Central memory CD4-positive, alpha-beta T cell (primary cell): ENCODE results near the gene CEP83.

ENCODE experiments used
- DNase-seq: peaks from one replicate; pipeline ENCODE4 v3.0.0; 2022

CEP83 gene

GRCh38 chr12:94304566-94305061, 155.1 kb downstream of the CEP83 start:
- no peak for DNase-seq

DNA sequence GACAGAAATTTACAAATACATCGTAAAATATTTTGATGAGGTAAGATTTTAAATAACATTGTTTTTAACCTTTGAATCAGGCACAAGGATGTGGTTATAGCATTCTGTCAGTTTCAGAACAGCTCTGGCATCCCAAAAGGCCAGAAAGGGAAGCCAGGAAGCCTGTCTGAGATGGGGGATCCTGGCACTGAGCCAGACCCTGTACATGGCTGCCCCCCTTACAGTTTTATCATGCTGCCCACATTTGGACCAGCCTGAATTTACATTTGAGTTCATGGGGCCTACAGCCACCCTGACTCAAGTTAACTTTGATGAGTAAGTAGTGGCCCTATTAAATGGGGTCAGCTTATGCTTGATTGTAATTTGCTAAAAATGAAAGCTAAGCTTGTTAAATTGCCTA, 155.7 kb downstream of the CEP83 start:
- no peak for DNase-seq

GRCh38 chr12:94299846-94300245, 159.8 kb downstream of the CEP83 start:
- no peak for DNase-seq

DNA sequence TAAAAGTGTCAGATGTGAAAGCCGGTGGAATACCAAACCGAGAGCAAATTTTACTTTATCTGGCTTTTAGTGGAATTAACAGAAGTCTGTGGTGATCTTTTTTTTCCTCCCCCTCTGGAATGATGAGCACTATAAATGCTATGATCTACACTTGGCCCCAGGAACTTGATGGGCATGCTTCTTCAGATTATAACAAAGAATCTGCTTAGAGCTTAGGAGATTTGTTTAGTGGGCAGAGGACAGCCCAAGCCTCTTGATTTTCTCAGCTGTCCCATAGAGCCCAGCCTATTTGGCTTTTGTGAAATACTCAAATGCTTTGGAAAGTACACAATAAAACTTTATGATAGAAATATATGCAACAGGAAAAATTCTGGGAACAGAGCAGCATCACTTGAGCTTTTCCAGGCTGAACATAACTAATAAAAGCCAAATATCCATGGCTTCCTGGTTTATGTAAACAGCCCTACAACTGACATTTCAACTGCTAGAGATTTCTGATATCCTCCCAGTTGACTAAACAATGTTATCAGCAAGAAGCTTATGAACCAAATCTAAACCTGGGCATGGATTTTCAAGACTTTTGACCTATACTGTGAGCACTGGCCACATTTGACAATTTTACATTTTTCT, 161.7 kb downstream of the CEP83 start:
- DNase-seq = no peak

DNA sequence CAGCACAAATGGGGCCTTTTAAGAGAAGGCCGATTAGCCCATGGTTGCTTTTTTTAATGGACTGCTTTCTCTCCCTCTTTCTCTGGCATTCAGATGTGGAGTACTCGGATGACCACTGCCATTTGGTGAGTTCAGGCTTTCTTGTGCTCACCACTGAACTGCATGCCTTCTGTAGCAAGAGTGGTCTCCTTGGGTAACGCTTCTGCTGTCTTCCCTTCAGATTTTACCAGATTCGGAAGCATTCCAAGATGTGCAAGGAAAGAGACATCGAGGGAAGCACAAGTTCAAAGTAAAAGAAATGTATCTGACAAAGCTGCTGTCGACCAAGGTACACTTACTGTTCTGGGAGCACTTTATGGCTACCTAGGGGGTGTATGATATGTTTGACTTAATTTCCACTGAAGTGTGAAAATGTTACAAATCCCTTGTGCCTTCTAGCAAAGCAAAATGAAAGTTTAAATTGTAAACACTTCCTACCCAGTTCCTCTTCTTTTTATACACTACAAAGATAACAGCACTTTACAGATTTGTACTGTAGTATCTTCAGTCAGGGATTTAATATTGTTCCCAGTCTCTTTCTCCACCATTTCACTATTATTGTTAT, 162.5 kb downstream of the CEP83 start:
- no peak for DNase-seq

GRCh38 chr12:94290353-94290752, 169.3 kb downstream of the CEP83 start:
- DNase-seq = no peak

DNA sequence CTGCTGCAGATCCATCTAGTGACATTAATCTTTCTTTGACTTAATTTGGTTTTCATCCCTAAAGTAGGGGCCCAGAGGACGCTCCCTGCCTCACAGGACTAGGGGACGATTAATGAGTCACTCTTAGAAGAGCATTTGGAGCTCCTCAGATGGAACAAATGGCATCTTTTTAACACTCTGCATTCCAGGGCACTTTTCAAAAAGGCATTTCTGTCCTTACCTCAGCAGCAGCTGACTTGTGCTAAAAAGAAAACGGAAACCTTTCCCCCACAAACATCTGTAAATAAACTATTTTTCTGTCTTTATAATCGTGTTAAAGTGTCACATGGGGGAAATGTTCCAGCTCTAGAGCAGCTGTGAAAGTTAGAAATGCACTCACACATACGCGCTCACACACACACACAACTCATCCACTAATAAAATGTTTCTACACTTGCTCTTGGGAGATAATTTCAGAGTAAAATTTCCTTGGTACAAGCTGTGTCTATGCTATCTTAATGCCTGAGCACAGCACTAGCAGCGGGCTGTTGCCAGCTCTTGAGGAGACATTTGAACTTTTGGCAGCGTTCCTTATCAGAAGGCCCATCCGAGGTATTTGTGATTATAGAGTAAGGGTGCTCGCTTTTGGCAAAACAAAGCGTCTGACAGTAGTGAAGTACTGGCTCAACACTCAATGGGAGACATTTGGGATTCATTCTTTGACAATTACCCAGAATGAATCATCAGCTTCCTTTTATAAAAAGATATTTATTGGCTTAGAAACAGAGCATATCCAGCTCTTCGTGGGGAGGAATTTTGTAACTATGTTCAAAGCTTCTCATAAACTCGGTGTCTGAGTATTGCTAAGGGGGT, 170.0 kb downstream of the CEP83 start:
- no peak for DNase-seq

- DNase-seq = no peak
These were observed 172.4 kb downstream of the CEP83 start for GRCh38 chr12:94287245-94287628.

DNA sequence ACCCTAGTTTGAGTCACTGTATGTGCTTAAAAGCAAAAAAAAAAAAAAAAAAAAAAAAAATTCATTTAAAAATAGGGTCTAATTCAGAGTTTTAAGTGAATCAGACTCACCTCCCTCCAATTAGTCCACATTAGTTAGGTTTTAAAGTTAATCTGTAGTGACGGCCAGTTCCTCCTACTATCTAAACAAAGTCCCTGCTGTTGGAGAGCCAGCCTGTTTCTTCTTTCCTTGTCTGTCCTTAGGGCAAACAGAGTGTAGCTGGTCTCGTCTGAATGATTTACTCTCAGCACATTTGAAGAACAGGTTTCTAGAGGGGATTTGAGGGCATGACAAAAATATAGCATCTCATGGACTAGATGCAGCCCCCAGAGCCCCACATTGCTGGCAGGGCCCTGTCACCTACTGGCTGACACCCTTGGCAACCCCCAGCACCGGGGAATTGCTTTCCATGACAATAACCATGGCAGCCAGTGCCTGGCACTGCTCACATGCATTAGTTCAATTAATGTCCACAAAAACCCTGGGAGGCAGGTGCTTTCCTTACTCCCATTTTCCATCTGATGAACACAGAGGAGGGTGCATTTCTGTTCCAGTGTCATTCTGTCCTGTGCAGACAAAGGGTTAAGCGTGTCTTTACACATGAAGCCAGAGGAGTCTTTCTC, 173.0 kb downstream of the CEP83 start:
- no peak for DNase-seq

DNA sequence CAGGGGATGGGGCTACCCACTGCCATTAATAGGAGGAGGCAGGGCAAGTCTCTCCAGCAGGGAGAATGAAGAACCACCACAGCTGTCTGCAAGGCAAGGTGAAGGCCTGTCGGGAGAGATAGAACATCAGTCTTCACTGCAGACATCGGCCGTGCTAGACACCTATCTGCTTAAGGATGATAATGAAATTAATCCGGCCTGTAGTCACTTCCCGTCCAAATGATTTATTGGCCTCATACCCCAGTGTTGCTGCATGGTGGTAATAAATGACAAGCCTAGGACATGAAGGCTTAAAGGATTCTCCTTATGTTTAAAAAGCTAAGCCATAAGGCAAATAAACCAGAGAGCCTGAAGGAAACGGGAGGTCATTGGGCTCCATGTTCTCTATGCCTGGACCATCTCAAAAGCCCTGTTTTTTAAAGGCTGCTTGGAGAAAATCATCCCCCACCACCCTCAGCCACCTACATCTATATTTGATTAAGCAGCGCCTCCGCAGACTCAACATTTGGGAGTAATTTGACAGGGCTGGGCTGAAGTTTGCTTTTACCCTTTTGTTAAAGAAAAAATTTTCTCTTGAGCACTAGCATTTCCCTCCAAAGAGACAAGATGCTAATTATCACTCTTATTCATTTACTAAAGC, 173.6 kb downstream of the CEP83 start:
- DNase-seq = no peak

- DNase-seq = no peak
These were observed 174.8 kb downstream of the CEP83 start for GRCh38 chr12:94284859-94285258.

DNA sequence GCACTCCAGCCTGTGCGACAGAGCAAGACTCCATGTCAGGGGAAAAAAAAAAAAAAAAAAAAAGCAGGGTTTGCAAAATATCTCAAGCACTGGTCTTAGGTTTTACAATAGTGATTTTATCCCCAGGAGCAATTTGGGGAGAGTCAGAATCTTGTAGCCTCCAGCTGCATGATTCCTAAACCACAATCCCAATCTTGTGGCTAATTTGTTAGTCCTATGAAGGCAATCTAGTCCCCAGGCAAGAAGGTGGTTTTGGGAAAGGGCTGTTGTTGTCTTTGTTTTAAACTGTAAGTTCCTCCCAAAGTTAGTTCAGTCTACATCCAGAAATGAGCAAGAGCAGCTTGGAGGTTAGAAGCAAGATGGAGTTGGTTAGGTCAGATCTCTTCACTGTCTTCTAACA, 175.6 kb downstream of the CEP83 start:
- DNase-seq = no peak

- DNase-seq = peak; percentile 64
These were observed 177.0 kb downstream of the CEP83 start for GRCh38 chr12:94282675-94283074.

- no peak for DNase-seq
These were observed 179.6 kb downstream of the CEP83 start for GRCh38 chr12:94280063-94280462.

DNA sequence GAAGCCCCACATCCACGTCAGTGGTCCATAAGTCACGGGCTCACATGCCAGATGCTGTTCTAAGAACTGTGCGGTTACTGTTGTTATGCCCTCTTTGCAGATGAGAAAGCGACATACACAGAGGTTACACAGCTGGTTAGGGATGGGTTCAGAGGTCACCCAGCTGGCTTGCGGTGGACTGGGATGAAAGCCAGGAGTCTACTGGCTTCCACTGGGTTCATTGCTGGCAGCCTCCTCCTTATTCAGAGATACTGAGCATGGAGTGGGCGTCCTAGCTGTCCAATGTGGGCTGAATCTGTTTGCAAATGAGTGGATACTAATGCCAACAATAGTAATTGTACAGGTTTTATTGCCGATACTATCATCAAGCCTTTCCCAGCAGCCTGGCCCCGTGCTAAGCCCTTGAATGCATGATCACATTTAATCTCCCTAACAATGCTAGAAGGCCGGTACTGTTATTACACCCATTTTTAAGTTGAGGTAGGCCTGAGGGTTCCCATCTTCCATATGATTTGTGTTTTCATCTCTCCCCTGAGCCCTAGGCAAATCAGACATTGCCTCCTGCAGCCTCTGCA, 182.2 kb downstream of the CEP83 start:
- no peak for DNase-seq

GRCh38 chr12:94276725-94277124, 182.9 kb downstream of the CEP83 start:
- no peak for DNase-seq

DNA sequence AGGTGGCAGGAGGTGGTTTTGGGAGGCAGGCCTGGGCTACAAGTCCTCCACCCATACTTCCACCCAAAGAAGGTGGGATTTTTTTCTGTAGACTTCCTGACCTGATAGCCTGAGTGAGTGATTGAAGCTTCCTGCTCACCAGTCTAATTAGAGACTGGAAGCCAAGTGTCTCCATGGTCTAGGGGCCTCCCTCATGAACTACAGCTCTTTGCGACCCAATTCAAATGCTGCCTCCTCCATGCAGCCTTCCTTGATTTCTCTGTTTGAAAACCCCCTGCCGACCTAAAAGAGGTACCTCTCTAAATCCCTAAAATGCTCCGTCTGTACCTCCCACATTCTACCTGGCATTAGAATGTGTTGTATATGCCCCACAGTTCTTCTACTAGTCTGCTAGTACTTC, 186.4 kb downstream of the CEP83 start:
- DNase-seq = no peak

GRCh38 chr12:94272280-94272679, 187.4 kb downstream of the CEP83 start:
- DNase-seq = no peak

GRCh38 chr12:94271351-94271750, 188.3 kb downstream of the CEP83 start:
- DNase-seq = no peak

DNA sequence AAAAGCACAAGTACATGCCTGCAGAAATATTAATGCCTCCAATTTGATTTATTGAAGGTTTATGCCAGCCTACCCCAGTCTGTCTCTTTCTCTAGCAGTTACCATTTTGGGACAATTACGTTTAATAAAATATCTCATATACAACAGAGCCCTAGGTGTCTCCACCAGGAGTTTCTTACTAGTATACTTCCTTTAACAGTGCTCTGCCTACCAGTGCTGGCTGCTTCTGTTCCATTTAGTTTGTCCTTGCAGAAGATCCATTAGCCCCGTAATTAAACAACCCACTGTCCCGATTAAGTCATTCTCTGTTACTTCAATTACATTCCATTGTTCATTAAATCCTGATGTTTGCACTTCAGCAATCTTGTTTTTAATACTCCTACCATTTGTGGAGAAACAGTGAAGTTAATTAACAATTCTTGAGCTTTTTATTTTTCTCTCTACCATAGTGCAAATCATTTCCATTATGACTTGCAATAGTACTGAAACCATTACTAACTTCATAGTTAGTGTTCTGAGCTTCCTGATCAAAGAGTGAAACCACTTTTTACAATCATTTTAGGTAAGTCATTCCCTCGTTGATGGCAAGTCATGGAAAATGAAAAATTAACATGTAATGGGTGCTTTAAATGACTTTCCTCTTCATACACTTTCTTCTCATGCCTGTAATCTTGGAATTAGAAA, 190.2 kb downstream of the CEP83 start:
- no peak for DNase-seq

- no peak for DNase-seq
These were observed 191.7 kb downstream of the CEP83 start for GRCh38 chr12:94267921-94268471.

DNA sequence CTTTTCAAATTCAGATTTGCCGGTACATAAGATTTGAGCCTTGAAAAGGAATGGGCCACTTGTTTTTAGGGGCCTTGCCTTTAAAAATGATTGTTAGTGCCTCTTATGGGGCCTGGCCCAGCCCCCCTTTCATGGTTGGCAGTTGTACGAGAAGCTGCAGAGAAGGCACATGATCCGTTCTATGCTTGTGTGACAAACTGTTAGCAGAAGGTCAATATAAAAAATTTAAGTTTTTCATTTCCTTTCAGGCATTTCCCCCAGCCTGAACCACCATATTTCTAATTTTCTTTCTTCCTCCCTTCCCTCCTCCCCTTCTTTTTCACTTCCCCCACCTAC, 192.2 kb downstream of the CEP83 start:
- no peak for DNase-seq
